Activated T-cell treated with anti-CD3 and anti-CD28 coated beads for 1 hour (primary cell): ENCODE results near the gene LRRC25.

Source experiments
- DNase-seq: peaks from one replicate; pipeline ENCODE4 v3.0.0-alpha.2; 2020; ENCODE audit warnings: low read depth

Gene LRRC25

DNA sequence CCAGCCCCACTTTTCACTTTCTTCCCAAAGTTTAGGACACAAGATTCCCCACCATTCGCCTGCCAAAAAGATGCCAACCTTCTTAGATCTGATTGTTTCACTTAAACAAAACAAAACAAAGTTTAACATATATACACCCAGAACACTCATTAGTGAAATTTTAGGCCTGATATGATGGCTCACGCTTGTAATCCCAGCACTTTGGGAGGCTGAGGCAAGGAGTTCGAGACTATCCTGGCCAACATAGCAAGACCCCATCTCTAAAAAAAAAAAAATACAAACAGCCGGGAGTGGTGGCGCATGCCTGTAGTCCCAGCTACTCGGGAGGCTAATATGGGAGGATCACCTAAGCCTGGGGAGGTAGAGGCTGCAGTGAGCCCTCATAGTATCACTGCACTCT is 52.1 kb downstream of the LRRC25 start:
- DNase-seq, result no peak

DNA sequence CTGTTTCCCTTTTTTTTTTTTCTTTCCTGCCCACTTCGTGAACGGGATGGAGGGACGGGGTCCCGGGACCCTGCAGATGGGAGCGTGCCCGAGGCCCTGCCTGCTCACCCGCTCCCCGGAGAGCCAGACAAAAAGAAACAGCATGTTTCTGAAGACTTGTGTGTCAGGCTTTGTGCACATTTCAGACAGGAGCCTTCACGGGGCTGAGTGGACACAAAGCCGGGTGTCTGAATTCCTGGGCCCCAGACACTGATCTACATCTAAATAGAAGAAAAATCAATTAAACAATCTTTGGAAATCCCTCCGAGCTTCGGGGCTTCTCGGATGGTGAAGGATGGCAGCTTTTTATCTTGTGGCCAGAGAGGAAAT is 52.9 kb downstream of the LRRC25 start:
- no peak for DNase-seq

DNA sequence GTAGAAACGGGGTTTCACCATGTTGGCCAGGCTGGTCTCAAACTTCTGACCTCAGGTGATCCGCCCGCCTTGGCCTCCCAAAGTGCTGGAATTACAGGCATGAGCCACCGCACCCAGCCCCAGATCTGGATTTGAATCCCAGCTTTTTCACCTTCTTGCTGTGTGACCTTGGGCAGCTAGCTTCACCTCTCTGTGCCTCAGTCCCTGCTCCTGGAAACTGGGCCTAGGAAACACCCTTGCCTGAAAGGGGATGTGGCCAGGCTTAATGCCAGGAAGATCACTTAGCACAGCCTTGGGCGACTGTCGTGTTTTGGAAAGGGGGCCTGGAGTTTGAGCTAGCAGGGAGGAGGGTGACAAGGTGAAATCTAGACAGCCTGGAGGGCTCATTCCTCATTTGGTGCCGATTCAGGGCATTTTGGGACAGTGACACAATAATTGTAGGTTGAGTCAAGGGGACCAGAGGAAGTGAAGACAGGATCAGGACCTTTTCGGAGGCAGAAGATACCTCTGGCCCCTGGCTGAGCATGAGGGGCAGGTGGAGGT is 55.3 kb downstream of the LRRC25 start:
- DNase-seq, result no peak
